HepG2 (cell line): Measurements from ENCODE around the gene PODN. TPM values are rescaled to one million over a fixed set of nuclear protein-coding genes. Genes with fewer than 3 reads are reported as not detected.

Source experiments
- AHDC1 ChIP-seq: sonication (generic); formaldehyde crosslinking; IDR thresholded peaks from 2 replicates; pipeline ENCODE4 v1.5.1; 2020; ENCODE audit warnings: mild to moderate bottlenecking, missing genetic modification reagents, borderline replicate concordance
- ATM ChIP-seq: fragments of 450-650 bp; IDR thresholded peaks from 2 replicates; pipeline ENCODE4 v1.7.1; 2017; ENCODE audit warnings: mild to moderate bottlenecking, borderline replicate concordance
- BCL3 ChIP-seq: sonication (generic); formaldehyde crosslinking; IDR thresholded peaks from 2 replicates; pipeline ENCODE4 v1.5.1; 2020; ENCODE audit warnings: mild to moderate bottlenecking, missing genetic modification reagents, moderate library complexity
- DNMT1 ChIP-seq: sonication (generic); formaldehyde crosslinking; IDR thresholded peaks from 2 replicates; pipeline ENCODE4 v1.5.1; 2020; ENCODE audit warnings: mild to moderate bottlenecking, missing genetic modification reagents
- EED ChIP-seq: sonication (generic); formaldehyde crosslinking; IDR thresholded peaks from 2 replicates; pipeline ENCODE4 v1.5.0; 2020; ENCODE audit warnings: mild to moderate bottlenecking, missing genetic modification reagents
- HOXA9 ChIP-seq: sonication (generic); formaldehyde crosslinking; IDR thresholded peaks from 2 replicates; pipeline ENCODE4 v1.8.1; 2022; ENCODE audit warnings: missing genetic modification reagents, mild to moderate bottlenecking, moderate library complexity, borderline replicate concordance
- PAWR ChIP-seq: sonication (generic); formaldehyde crosslinking; IDR thresholded peaks from 2 replicates; pipeline ENCODE4 v1.4.0; 2020; ENCODE audit warnings: missing genetic modification reagents, mild to moderate bottlenecking, borderline replicate concordance
- RXRA ChIP-seq: sonication (generic); formaldehyde crosslinking; IDR thresholded peaks from 2 replicates; pipeline ENCODE4 v1.5.1; 2020; ENCODE audit warnings: missing genetic modification reagents
- SMAD9 ChIP-seq: sonication (generic); formaldehyde crosslinking; IDR thresholded peaks from 2 replicates; pipeline ENCODE4 v1.5.1; 2020; ENCODE audit warnings: mild to moderate bottlenecking, missing genetic modification reagents
- TERF1 ChIP-seq: sonication (generic); formaldehyde crosslinking; IDR thresholded peaks from 2 replicates; pipeline ENCODE4 v1.8.0; 2022; ENCODE audit warnings: mild to moderate bottlenecking, missing genetic modification reagents, moderate library complexity
- TOE1 ChIP-seq: sonication (generic); formaldehyde crosslinking; IDR thresholded peaks from 2 replicates; pipeline ENCODE4 v1.4.0; 2020; ENCODE audit warnings: mild to moderate bottlenecking, missing genetic modification reagents
- ZNF12 ChIP-seq: sonication (generic); formaldehyde crosslinking; IDR thresholded peaks from 2 replicates; pipeline ENCODE4 v1.5.0; 2020; ENCODE audit warnings: missing genetic modification reagents
- ZNF501 ChIP-seq: sonication (generic); formaldehyde crosslinking; IDR thresholded peaks from 2 replicates; pipeline ENCODE4 v1.5.1; 2020; ENCODE audit warnings: mild to moderate bottlenecking, moderate library complexity, missing genetic modification reagents
- polyA plus RNA-seq, 8 experiments: library from polyadenylated mRNA; depleted of rRNA in 3 of 8; stranded (reverse) in 7 of 8; unstranded in 1 of 8; fragments of >200 nt; fragmentation: Illumina TruSeq in 4 of 8; extraction: Trizol in 4 of 8; gene quantifications; 2 replicates each; pipeline versions ENCODE4 v1.2.1 to v1.2.3, GENCODE V29; 2011 to 2016; ENCODE audit warnings: low read depth in 4 of 8, missing spikeins in 1 of 8, mixed read lengths in 1 of 8; ENCODE audit not compliant: insufficient read depth in 1 of 8
- total RNA-seq, 5 experiments: library from RNA; depleted of rRNA; stranded (reverse); fragments of >200 nt; fragmentation: Illumina TruSeq; extraction: Trizol; gene quantifications; 2 replicates each; pipeline ENCODE4 v1.2.3, GENCODE V29; 2016; ENCODE audit warnings: low read depth in 1 of 5
- TF ChIP-seq, protein P1 (sequence below): sonication (generic); formaldehyde crosslinking; IDR thresholded peaks from 2 replicates; pipeline ENCODE4 v1.4.0; 2020; ENCODE audit warnings: missing genetic modification reagents, borderline replicate concordance
- TF ChIP-seq, protein P2 (sequence below): sonication (generic); formaldehyde crosslinking; IDR thresholded peaks from 2 replicates; pipeline ENCODE4 v1.8.1; 2023; ENCODE audit warnings: mild to moderate bottlenecking, missing genetic modification reagents

Gene PODN
- total and polyA plus RNA-seq, 2 of the 13 experiments (the other 11 are each of a cell fraction or from before 2014, with no cell fraction given), result 0.13 TPM; not detected in 1

- no peak for TF ChIP-seq RXRA
- TF ChIP-seq EED (CRISPR knock-in tag), result no peak
- TF ChIP-seq, protein P1, sequence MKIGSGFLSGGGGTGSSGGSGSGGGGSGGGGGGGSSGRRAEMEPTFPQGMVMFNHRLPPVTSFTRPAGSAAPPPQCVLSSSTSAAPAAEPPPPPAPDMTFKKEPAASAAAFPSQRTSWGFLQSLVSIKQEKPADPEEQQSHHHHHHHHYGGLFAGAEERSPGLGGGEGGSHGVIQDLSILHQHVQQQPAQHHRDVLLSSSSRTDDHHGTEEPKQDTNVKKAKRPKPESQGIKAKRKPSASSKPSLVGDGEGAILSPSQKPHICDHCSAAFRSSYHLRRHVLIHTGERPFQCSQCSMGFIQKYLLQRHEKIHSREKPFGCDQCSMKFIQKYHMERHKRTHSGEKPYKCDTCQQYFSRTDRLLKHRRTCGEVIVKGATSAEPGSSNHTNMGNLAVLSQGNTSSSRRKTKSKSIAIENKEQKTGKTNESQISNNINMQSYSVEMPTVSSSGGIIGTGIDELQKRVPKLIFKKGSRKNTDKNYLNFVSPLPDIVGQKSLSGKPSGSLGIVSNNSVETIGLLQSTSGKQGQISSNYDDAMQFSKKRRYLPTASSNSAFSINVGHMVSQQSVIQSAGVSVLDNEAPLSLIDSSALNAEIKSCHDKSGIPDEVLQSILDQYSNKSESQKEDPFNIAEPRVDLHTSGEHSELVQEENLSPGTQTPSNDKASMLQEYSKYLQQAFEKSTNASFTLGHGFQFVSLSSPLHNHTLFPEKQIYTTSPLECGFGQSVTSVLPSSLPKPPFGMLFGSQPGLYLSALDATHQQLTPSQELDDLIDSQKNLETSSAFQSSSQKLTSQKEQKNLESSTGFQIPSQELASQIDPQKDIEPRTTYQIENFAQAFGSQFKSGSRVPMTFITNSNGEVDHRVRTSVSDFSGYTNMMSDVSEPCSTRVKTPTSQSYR (CRISPR knock-in tag), result no peak
- no peak for TF ChIP-seq ZNF501 (CRISPR knock-in tag)
- peak; percentile 21; the same call in 1 of the 2 replicates for TF ChIP-seq AHDC1 (CRISPR knock-in tag)
- no peak for TF ChIP-seq ZNF12 (CRISPR knock-in tag)
- 0 out of 2 replicates have a peak, but pooled peaks have one; percentile 47 for TF ChIP-seq BCL3 (CRISPR knock-in tag)
- TF ChIP-seq SMAD9 (CRISPR knock-in tag), result peak; percentile 14; the same call in 1 of the 2 replicates
- TF ChIP-seq, protein P2, sequence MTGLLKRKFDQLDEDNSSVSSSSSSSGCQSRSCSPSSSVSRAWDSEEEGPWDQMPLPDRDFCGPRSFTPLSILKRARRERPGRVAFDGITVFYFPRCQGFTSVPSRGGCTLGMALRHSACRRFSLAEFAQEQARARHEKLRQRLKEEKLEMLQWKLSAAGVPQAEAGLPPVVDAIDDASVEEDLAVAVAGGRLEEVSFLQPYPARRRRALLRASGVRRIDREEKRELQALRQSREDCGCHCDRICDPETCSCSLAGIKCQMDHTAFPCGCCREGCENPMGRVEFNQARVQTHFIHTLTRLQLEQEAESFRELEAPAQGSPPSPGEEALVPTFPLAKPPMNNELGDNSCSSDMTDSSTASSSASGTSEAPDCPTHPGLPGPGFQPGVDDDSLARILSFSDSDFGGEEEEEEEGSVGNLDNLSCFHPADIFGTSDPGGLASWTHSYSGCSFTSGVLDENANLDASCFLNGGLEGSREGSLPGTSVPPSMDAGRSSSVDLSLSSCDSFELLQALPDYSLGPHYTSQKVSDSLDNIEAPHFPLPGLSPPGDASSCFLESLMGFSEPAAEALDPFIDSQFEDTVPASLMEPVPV, result peak; percentile 63; the same call in 1 of the 2 replicates
- TF ChIP-seq DNMT1 (CRISPR knock-in tag), result no peak
- no peak for TF ChIP-seq ATM
- TF ChIP-seq PAWR (CRISPR knock-in tag), result no peak
- no peak for TF ChIP-seq HOXA9 (CRISPR knock-in tag)
- no peak for TF ChIP-seq TOE1
- TF ChIP-seq TERF1 (CRISPR knock-in tag), result no peak
These were observed 48.5 kb downstream of the PODN start (continued) for GRCh38 chr1:53110370-53111072.
